Measurements from ENCODE around the gene NINL.
"Not testable (repeated sequence)": the region's sequence is repeated elsewhere in the genome, so short reads cannot be mapped to it uniquely, and the experiment has no call there.

- not testable (repeated sequence) for TF ChIP-seq YY1 (IDR thresholded peaks at IDR 0.05; ENCODE audit: insufficient read depth, insufficient read length); ZNF274 (IDR thresholded peaks at IDR 0.05; ENCODE audit: low read depth, low read length)
Measured at GRCh38 chr20:25473297-25473696, 112.0 kb downstream of the NINL start.
